ENCODE data around the gene UBASH3B.

DNA sequence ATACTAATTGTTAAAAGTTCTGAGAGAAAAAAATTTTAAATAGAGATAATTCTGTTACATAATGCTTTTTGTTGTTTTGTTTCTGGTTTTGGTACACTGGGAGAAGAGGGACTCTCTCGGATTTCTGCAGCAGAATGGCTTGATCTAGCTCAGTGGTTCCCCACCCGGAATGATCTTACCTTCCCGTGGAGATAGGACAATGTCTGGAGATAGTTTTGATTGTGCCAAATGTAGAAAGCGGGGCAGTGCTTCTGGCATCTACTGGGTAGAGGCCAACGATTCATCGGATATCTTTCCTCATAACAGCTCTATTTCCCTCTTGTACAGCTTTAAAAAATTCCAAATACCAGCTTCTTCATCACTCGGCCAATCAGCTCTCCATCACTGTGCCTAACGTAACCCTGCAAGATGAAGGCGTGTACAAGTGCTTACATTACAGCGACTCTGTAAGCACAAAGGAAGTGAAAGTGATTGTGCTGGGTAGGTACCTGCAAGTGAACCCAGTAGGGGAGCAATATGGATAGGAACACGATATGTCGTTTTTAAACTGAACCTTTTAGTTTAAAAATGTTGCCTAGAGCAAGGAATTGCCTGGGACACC, 195.9 kb downstream of the UBASH3B start:
- TF ChIP-seq POLR2AphosphoS5 (IDR thresholded peaks at IDR 0.05; ENCODE audit: borderline replicate concordance, low read depth, low read length) (no peak), EZH2 (IDR thresholded peaks at IDR 0.05) (no peak)
